Hippocampal formation (tissue), 2 donors: ENCODE measurements around the gene ANKUB1.
A peak's percentile ranks its signal among the peaks of the same experiment; 100 is the strongest.
"Not testable (repeated sequence)": the region's sequence is repeated elsewhere in the genome, so short reads cannot be mapped to it uniquely, and the experiment has no call there.

Experiments
- DNase-seq, 2 donors: peaks; one replicate each; lab custom pipeline; 2025; lab: John Stamatoyannopoulos, UW

ANKUB1 gene, protein sequence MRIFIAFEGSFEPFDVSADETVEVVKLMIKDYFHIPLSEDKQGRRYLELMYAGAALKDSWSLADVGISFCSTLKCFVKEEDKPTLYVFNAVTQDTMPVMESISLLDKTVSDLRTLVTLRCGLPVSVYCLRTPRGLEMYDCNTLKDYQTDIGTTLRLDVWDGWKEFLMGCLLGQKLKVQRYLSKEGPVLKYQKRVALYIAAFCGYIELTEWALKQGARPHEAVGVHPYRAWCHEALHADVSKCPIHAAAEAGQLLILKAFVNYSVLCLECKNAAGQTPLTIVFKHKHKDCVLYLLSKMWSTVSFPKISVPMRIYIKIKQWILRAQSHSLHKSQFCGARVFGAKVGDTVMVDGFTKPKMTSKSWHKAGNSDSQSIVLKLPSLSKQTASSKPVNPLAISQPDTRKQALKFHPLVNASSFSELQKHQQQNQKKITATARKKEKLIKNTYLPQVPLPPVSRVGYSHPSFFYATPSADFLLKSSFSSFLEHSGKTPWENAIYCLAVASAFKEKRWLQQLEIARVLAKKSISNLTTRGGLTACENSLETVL

DNA sequence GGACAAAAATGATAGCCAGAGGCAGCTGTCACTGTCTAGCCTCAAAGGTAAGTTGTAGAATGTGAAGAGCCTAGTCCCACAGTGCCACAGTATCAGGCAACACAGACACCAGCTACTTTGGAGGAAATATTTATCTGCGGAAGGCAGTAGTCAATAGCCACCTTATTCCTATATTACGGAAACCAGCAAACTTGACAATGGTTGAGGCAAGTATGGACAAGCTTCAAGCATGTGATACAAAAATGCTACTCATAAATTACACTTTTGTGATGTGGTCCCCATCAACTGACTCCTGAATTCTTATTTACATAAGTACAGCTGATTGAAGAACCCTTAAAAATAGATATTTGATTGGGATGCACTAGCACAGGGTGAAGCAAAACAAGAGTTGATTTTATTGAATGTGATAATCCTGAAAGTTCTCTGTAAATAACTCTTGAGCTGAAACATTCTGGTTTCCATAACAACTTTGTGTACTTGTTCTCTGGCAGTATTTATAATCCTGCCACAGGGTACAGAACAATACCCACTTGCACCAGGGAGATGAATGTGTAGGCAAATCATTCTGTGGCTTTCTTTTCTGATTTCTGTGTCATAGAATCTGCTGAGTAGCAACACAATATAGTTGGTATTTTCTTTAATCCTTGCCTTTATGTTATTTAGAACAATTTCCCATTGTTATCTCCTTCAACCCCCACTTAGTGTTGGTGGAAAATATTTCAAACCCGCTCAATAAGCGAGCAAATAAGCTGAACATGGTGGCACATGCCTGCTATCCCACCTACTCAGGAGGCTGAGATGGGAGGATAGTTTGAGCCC, at the start of gene ANKUB1:
Gene ANKUB1, minus strand, starts transcription at position 103 of the 819 bp plus-strand sequence. CDS start 188 bp downstream, outside the sequence.
- peak in 1 of 2 donors; percentile 5 for DNase-seq

DNA sequence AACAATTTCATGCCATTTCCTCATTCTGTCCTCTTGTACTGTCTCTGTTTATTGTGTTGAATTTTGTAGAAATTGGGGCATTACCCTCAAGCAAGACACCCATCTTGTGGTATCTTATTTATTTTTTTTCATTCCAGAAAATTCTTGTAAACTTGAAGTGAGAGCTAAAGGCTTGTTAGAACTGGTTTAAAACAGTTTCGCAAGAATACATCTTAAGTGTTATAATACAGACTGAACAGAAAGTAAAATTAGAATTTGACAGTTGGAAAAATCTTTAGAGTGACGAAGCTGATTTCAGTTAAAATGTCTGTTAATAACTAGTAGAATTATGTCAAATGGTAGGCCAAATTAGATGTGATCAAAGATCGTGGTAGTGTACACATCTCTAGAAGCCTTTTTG, 47.5 kb upstream of the ANKUB1 start:
- DNase-seq = no peak

DNA sequence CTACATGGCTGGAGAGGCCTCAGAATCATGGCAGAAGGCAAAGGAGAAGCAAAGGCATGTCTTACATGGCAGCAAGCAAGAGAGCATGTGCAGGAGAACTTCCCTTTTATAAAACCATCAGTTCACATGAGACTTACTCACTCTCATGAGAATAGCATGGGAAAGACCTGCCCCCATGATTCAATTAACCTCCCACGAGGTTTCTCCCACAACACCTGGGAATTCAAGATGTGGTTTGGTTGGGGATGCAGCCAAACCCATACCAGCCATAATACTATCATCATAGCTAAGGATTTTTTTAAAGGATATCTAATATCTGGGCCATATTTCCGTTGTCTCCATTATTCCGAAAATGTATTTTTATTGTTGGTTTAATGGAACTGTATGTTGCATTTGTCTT, 47.1 kb upstream of the ANKUB1 start:
- DNase-seq = not testable (repeated sequence)

DNA sequence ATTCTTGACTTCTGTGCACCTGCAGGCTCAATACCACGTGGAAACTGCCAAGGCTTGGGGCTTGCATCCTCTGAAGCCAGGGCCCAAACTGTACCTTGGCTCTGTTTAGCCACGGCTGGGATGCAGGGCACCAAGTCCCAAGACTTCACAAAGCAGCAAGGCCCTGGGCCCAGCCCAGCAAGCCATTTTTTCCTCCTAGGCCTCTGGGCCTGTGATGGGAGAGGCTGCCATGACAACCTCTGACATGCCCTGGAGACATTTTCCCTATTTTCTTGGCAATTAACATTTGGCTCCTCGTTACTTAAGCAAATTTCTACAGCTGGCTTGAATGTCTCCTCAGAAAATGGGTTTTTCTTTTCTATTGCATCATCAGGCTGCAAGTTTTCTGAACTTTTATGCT, 46.1 kb upstream of the ANKUB1 start:
- not testable (repeated sequence) for DNase-seq

DNA sequence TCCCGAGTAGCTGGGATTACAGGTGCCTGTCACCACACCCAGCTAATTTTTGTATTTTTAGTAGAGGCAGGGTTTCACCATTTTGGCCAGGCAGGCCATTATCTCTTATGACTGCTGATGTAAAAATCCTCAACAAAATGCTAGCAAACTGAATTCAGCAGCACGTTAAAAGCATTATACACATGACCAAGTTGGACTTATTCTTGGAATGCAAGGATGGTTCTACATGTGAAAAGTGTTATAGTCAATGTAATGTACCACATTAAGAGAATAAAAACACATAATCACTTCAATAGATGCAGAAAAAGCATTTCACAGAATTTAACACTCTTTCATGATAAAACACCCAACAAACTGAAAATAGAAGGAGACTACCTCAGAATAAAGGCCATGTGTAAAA, 40.9 kb upstream of the ANKUB1 start:
- DNase-seq = no peak

DNA sequence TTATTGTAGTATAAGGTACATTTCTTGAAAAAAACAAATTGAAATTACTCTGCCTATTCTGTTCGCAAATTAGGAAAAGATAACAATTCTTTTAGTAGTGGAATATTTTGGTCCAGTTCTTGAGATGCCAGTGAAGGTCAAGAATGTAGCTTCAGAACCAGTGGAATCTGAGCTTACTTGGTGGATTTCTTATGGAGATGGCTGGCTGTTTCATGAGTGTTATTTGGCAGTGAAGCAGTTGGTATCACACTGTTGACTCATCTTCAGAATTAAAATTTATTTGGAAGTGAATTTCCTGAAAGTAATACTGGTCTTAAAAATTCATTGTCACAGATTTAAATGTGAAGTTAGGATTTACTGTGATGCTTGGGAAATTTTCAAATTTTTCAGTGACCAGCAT, 39.7 kb upstream of the ANKUB1 start:
- no peak for DNase-seq

DNA sequence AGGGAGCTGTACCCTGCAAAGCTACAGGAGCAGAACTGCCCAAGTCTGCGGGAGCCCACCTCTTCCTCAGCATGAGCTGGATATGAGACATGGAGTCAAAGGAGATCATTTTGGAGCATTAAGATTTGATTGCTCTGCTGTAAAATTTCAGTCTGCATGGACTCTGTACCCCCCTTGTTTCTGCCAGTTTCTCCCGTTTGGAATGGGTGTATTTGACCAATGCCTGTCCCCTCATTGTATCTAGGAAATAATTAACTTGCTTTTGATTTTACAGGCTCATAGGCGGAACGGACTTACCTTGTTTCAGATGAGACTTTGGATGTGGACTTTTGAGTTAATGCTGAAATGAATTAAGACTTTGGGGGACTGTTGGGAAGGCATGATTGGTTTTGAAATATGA, 39.0 kb upstream of the ANKUB1 start:
- no peak for DNase-seq

DNA sequence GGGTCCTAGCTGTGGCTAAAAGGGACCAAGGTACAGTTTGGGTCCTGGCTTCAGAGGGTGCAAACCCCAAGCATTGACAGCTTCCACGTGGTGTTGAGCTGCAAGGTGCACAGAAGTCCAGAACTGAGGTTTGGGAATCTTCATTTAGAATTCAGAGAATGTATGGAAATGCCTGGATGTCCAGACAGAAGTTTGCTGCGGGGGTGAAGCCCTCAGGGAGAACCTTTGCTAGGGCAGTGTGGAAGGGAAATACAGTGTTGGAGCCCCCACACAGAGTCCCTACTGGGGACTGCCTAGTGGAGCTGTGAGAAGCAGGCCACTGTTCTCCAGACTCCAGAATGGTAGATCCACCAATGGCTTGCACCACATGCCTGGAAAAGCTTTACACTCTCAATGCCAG, 38.5 kb upstream of the ANKUB1 start:
- no peak for DNase-seq

DNA sequence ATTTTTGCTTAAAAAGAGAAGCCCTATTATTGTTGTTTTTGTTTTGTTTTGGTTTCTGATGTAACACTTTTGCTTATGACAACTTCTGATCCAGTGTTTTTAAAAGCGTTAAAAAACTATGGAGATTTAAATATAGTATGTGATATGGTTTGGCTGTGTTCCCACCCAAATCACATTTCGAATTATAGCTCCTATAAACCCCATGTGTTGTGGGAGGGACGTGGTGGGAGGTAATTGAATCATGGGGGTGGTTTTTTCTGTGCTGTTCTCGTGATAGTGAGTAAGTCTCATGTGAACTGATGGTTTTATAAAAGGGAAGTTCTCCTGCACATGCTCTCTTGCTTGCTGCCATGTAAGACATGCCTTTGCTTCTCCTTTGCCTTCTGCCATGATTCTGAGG, 37.3 kb upstream of the ANKUB1 start:
- not testable (repeated sequence) for DNase-seq

DNA sequence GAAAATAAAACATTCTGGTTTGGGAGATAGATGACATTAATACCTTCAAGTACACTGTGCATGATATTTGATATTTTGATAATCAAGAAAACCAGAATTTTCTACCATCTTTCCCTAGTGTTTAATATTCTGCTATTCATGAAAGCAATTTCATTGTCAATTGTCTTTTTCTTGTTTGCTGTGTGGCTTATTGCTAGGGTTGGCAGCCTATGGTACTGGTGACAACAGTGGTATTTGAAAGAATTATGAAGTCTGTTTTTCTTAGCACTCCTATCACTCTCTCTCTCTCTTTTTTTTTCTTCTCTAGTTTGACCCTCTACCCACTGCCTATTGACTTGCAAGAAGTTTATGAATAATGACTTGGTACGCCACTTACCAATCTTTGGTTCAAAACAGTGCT, 36.0 kb upstream of the ANKUB1 start:
- DNase-seq = peak in 1 of 2 donors; percentile 39

DNA sequence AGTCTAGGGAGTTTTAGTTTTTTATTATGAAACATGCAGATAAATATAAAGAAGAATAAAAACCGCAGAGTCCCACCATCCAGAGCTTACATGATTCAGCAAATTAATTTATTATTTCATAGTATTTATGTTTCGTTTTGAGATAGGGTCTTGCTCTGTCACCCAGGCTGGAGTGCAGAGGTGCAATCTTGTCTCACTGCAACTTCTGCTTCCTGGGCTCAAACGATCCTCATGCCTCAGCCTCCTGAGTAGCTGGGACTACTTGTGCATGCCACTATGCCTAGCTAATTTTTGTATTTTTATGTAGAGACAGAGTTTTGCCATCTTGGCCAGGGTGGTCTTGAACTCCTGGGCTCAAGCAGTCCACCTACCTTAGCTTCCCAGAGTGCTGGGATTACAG, 34.3 kb upstream of the ANKUB1 start:
- DNase-seq = no peak

DNA sequence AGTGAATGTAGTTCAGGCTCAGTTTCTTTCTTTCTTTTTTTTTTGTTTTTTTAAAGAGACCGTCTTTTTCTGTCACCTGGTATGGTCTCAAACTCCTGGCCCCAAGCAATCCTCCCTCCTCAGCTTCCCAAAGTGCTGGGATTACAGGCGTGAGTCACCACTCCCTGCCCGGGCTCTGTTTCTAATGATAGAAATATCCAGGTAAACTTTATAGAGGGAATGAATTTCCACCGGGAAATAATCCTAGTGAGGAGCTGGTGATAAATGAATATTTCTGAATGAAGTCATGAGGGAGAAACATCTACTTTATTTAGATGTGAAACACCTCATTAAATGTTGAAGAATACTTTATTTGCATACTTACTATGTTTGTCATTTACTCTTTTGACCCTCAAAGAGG, 27.8 kb upstream of the ANKUB1 start:
- DNase-seq = no peak

DNA sequence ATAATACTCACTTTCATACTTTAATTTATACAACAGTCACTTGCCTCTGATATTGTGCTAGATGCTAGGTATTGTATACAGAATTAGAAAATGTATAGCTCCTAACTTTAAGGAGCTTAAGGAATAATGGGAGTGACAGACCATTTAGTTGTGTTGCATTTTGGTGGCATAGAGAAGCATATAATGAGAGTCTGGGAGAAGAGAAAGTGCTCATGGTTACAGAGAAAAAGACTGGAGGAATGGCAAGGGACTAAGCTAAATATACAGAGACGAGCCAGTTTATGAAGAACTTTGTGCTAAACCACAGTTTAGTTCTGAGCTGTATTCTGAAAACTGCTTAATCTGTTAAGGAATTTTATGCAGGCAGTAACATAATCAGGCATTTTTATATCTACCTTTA, 27.1 kb upstream of the ANKUB1 start:
- no peak for DNase-seq

DNA sequence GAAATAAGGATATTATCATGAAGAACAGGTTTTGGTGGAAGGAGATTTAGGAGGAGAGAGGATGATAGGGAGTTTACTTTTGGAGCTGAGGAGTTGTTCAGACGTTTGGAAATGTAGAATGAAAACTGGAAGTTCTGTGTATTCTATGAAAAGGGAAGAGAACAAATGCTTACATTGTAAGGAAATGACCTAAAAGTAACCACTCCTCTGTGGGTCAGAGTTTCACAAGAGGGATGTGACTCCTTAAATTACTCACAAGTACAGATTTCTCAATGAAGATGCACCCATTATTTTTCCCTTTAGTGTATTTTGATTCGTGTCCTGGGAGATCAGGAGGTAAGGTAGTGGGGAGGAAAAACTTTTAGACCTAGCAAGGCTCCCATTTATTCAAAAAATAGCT, 24.6 kb upstream of the ANKUB1 start:
- DNase-seq = no peak

DNA sequence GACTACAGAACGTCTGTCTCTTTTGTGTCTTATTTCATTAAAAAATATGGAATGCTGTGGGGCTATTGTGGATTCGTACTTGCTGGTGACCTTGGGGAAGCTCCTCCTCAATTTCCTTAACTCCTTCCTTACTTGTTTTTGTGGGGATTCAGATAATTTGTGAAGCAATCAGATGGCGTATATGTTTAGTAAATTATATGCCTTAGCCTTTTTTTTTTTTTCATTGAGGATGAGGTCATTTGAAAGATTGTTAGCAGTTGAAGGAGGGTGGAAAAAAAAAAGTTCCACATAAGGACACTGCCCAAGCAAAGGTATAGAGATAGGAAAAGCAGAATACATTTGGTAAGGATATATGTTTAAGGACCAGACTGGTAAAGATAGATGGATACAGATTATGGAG, 24.0 kb upstream of the ANKUB1 start:
- DNase-seq = no peak

DNA sequence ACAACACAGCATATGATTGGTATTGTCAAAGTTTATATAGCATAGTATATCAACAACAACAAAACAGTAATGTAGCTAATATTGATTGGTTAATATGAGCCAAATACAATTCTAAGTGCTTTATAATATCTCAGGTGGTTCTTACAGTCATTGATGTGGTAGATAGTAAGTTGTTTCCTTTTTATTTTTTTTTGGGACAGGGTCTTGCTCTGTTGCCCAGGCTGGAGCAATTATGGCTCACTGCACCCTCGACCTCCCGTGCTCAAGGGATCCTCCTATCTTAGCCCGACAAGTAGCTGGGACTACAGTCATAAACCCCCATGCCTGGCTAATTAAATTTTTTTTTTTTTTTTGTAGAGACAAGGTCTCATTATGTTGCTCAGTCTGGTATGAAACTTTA, 23.4 kb upstream of the ANKUB1 start:
- no peak for DNase-seq

DNA sequence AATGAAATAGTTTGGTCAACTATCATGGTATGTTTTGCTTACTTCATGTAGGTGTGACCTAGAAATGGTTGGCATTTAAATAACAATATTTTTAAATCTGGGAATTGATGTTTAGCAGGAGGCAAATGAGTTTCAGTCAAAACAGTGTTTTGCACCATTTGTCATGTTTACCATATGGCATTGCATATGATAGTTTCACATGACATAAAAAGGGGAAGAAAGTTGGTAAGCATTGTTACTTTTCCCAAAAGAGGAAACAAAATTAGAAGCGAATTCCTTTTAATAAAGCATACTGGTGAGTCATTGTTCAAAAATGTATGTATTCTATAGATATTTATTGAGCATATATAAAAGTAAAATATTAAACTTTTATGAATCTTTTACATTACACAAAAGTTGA, 23.0 kb upstream of the ANKUB1 start:
- no peak for DNase-seq

DNA sequence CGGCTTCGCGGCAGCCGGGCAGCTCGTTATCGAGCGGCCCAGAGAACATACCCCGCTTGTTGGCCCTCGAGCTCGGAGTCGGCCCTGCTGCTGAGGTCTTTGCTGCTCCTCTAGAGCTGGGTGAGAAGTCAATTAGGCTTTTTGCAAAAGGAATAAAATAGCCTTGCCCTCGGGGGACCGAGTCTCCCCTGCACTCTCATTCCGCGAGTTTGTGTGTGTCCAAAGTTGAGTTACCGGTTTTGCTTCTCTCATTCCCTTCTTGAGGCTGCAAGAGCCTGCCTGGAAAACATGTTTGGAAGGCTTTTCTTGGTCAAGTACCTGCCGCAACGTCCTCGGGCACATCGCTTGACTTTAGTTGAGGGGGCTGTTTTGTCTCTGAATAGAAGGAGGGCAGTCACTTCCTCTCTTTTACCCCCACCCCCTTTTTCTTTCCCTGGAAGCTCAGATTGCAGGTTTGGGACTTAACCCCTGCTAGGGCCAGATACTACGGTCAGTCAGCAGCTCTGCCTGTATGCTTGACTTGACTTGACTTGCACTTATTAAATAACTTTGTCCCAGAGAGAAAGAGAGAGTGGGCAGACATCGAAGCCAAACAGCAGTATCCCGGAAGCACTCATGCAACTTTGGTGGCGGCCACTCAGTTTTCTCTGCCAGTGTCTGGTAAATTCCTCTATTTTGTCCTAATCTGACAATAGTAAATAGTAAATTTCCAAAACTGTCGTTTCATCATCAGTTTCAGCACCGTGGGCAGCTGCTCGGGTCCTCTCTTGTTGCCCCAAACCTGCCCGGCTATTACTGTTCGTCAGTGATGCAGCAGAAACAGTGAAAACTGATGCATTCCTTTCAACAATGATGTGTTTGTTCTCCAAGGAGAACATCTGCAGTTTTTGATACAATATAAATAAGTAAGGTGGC, 21.3 kb upstream of the ANKUB1 start:
- DNase-seq = peak; percentile 55 to 75

DNA sequence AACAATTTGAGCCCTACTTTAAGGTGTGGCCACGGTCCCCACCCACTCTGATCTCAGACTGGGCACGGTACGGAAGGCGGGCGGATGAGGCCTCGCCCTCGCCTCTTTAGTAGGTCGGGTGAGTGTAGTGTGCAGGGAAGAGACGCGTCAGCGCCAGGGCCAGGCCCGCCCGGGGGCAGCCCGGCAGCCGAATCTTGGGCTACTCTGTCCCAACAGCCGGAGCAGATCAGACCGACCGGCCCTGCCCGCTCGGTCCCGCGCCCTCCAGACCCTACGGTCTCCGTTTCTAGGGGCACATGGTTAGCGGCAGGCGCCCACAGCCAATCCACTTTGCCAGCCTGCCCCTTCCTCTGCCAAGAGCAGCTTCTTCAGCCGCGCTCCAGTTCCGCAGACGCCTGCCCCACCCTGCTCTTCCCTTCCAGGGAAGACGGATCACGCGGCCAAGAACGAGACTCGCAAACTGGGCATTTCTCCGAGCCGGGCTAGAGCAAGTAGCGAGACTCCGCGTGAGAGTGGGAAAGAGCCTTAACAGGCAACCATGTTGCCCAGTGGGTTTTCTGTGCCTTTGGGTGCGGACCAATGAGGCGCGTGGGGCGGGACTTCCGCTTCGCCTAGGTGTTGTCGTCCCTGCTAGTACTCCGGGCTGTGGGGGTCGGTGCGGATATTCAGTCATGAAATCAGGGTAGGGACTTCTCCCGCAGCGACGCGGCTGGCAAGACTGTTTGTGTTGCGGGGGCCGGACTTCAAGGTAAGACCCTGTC, 20.4 kb upstream of the ANKUB1 start, which contains the start of gene RNF13:
Gene RNF13, plus strand, starts transcription at position 610 of the 761 bp plus-strand sequence. CDS start 32,812 bp downstream, outside the sequence.
- DNase-seq = peak; percentile 98

DNA sequence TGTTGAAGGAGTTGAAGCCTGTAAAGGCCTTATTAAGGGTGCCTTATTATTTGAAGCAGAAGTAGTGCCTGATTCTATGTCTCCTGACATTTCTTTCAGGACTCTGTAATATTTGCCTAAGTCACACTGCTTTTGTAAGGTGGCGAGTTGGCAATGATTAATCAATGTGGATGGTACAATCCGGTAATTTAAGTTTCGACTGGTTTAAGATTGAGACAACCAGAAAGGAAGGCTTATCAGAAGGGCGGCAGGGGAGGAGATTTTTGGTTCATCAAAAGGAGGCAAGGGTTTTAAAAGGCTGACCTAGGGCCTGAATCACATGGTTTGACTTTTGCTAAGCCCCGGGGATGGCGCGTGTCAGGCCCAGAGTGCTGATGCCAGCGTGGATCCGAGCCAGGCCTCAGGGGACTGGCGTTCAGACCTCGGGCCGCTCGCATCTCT, 19.8 kb upstream of the ANKUB1 start:
- peak in 1 of 2 donors; percentile 48 for DNase-seq

DNA sequence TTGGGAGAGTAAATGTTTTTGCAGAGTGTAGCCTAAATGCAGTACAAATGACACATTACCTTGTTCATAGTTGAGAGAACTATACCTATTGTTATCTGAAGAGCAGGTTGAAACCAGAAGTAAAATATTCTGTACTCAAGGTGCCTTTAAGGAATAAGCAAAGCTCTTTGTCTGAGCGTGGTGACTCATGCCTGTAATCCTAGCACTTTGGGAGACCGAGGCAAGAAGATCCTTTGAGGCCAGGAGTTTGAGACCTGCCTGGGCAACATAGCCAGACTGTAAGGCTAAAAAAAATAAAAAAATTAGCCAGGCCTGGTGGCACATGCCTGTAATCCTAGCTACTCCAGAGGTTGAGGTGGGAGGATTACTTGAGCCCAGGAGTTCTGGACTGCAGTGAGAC, 18.5 kb upstream of the ANKUB1 start:
- DNase-seq = no peak
